Fibroblast of skin of scalp (primary cell): ENCODE results near the gene PFDN2.

Source experiments
- DNase-seq: peaks from one replicate; pipeline ENCODE4 v3.0.0-alpha.2; 2013

The PFDN2 gene

GRCh38 chr1:161051219-161051618 lies 66.6 kb downstream of the PFDN2 start:
- no peak for DNase-seq
